HK-2 (cell line): Measurements from ENCODE around the gene VPREB3.
A peak's percentile ranks its signal among the peaks of the same experiment; 100 is the strongest.

Source experiments
- DNase-seq: peaks from one replicate; pipeline ENCODE4 v3.0.0-alpha.2; 2018; ENCODE audit not compliant: unreplicated experiment

The VPREB3 gene

GRCh38 chr22:23782703-23783102 is 28.5 kb upstream of the VPREB3 start:
- DNase-seq = no peak

- no peak for DNase-seq
Measured at GRCh38 chr22:23782252-23782651, 28.0 kb upstream of the VPREB3 start.

DNA sequence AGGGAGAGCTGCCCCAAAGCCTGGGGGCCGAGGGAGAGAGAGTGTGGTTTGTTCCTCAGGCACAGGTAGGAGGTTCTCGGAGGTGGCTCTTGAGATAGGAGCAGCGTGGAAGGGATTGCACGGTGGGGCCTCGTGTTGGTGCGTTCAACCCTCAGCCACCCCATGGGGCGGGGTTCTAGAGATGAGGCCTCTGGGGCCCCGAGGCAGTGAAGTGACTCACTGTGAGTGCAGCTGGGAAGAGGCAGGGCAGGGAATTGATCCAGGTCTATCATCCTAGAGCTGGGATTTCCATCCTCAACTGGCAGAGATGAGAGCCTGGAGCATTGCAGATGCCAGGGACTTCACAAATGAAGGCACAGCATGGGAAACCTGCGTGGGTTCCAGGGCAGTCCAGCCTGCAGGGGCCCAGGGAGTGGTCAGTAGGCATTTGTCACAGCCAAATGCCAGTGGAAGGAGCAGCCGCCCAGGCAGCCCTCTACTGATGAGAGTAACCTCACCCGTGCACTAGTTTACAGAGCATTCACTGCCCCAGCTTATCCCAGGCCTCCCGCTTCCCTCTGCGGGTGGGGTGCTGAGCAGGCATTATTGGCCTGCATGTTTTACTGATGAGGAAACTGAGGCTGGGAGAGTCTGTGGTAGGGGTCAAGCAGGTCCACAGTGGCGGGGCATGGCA is 27.4 kb upstream of the VPREB3 start:
- peak; percentile 54 for DNase-seq

DNA sequence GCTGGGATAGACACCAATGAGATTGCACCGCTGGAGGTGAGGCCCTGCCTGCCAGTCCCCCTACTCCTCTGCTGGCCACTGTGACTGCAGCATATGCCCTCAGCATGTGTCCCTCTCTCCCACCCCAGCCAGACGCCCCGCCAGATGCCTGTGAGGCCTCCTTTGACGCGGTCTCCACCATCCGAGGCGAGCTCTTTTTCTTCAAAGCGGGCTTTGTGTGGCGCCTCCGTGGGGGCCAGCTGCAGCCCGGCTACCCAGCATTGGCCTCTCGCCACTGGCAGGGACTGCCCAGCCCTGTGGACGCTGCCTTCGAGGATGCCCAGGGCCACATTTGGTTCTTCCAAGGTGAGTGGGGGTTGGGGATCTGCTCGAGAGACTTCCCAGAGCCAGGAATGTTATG is 26.8 kb upstream of the VPREB3 start:
- no peak for DNase-seq

DNA sequence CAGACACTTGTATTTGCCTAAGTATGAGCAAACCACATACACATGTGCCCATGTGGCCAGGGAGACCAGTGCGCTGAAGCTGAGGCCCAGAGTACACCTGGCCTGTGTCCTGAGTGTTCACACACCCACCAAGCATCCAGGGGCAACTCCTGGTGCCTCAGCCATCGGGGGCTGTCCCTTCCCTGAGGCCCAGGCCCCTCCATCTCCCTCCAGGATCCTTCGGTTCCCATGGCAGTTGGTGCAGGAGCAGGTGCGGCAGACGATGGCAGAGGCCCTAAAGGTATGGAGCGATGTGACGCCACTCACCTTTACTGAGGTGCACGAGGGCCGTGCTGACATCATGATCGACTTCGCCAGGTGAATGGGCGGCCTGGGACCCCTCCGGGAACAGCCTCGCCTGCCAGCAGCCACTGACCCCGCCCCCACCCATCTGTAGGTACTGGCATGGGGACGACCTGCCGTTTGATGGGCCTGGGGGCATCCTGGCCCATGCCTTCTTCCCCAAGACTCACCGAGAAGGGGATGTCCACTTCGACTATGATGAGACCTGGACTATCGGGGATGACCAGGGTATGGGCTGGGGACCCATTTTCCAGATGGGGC is 26.0 kb upstream of the VPREB3 start:
- DNase-seq = no peak

- no peak for DNase-seq
Measured at GRCh38 chr22:23779731-23780130, 25.5 kb upstream of the VPREB3 start.

DNA sequence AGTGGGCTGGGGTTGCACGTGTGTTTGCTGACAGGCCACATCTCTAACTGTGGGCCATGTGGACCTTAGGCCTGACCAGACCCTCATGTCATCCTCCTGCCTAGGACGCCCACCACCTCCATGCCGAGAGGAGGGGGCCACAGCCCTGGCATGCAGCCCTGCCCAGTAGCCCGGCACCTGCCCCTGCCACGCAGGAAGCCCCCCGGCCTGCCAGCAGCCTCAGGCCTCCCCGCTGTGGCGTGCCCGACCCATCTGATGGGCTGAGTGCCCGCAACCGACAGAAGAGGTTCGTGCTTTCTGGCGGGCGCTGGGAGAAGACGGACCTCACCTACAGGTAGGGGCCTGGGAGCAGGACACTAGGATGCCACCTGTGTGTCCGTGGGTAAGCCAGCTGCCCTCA is 24.9 kb upstream of the VPREB3 start:
- DNase-seq = no peak

DNA sequence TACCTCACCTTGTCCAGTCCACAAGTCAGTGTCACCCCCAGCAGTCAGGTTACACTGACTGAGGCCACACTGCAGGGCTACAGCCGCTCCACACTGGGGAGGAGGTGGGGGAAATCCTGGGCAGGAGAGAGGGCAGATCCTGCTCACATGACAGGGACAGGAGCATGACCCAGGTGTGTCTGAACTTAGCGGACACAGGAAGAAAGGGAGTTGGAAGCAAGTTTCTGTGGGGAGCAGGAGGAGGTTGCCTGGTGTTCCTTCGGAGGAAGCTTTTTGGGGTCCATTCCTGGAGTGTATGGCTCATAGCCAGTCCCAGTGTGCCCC is 24.3 kb upstream of the VPREB3 start:
- DNase-seq = no peak

- DNase-seq = no peak
Measured at GRCh38 chr22:23777776-23778576, 23.8 kb upstream of the VPREB3 start.

DNA sequence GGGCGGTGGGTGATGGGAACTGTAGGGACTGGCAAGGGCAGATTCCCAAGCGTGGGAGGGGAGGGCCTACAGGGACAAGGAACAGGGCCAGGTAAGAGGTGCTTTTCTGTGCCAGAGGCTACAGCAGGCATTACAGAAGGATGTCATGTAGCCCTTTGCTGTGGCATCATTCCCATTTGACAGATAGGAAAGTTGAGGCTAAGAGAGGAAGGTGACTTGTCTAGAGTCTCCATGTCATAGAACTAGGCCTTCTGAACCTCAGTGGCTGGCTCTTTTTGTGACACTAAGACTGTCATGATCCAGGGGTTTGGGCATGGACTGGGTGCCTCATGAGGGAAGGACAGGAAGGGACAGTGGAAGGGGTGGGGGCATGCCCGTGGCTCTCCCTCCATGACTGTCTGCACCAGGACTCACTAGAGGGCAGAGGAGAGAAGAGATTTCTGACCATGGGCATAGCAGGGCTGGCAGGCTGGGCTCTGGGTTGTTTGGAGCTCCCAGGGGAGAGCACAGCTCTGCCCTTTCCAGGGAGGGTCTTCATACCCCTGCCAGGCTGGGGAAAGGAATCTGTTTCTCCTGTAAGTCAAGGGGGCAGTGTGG is 21.7 kb upstream of the VPREB3 start:
- no peak for DNase-seq

- no peak for DNase-seq
Measured at GRCh38 chr22:23774922-23775436, 20.8 kb upstream of the VPREB3 start.

GRCh38 chr22:23774114-23774921 is 20.1 kb upstream of the VPREB3 start:
- no peak for DNase-seq

- no peak for DNase-seq
Measured at GRCh38 chr22:23773483-23774113, 19.4 kb upstream of the VPREB3 start.

- peak; percentile 49 for DNase-seq
Measured at GRCh38 chr22:23772649-23773473, 18.6 kb upstream of the VPREB3 start, which contains the start of gene MMP11. Gene MMP11 (plus strand): TSS chr22:23772849. CDS start chr22:23772871, 22 bp downstream.

GRCh38 chr22:23772315-23772648 is 18.1 kb upstream of the VPREB3 start:
- DNase-seq = no peak

DNA sequence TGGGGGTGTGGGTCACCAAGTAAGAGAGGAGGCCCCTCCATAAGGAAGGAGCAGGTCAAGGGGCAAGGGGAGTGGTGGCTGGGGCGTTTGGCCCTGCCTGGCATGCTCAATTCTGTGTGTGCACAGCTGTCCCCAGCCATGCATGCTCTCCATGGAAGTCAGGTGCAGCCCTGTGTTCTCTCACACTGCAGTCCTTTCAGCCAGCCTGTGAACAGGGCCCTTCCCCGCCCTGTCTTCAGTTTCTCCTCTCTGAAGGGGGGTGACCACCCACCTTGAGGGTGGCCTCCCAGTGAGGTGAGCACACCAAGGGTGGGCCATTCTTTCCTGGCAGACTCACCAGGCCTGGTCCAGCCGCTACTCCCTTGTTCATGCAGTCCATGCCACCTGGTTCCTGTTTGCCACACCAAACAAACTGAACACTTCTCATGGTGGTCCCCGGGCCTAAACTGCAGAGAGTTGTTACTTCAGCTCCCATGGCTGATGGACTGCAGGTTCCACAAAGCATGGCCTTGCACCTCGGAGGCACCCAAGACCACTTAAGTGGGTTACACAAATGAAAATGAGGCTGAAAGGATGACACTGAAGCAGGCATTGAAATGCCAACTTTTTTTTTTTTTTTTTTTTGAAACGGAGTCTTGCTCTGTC is 15.2 kb upstream of the VPREB3 start:
- no peak for DNase-seq

DNA sequence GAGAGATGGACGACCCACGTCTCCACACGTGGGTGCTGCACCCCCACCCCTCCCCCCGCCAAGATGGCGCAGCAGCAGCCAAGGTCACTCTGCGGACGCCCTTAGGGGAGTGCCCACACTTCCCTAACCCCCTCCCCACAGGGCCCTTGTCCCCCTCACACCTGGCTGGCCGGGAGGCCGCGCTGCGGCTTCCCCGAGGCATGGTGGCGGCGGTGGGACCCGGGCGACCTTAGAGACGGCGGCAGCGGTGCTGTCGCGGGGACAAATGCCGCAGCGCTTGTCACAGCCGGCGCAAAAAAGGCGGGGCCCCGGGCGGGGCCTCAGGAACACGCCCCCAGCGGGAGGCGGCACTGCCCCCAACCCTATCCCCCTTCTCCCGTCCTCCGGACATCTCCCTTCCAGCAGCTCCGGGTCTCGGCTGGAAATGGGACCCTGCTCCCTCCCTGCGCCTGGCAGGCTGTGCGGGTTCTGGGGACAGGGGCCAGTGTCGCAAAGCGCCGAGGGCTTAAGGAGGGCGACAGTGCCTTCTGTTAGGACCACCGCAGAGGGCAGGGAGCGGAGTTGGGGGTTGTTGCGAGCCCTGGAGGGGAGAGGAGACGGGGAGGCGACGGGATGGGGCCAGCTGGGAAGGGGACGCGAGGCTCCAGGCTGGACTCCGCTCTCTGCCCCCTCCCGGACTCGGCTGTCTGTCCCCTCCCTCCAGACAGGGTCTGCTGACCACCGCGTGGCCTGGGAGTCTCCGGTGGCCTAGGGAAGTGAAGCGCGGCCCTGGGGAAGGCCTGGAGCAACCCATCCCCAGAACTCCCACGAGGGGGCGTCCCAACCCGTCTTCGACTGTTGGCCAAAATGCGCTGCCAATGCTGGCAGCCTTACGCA is 13.7 kb upstream of the VPREB3 start, which contains the start of gene CHCHD10:
Gene CHCHD10 (minus strand): TSS at position 300 of the 876 bp plus-strand sequence. CDS start 98 bp downstream, at position 202.
- peak; percentile 69 for DNase-seq

GRCh38 chr22:23767303-23767672 is 13.1 kb upstream of the VPREB3 start:
- no peak for DNase-seq
